H1 (cell line): Measurements from ENCODE around the gene GMEB1. TPM values are rescaled to one million over a fixed set of nuclear protein-coding genes. Genes with fewer than 3 reads are reported as not detected.

Experiments used
- CTCF ChIA-PET: fragments of 300-600 bp; sonication (Branson Sonifier 250); formaldehyde crosslinking; loops from one replicate; lab custom pipeline; 2021; ENCODE audit not compliant: partially characterized antibody; lab: Charles Lee
- POLR2A ChIA-PET: fragments of 300-600 bp; sonication (Branson Sonifier 250); formaldehyde crosslinking; loops from one replicate; lab custom pipeline; 2021; ENCODE audit warnings: inconsistent platforms; ENCODE audit not compliant: partially characterized antibody; lab: Charles Lee
- DNase-seq, 2 experiments: peaks; one replicate each; pipeline versions ENCODE4 v3.0.0 to v3.0.0-alpha.2; 2010 to 2022; ENCODE audit warnings: low spot score in 2 of 2, low read depth in 1 of 2, mixed read lengths in 1 of 2
- FAIRE-seq: peaks from 2 replicates; lab custom pipeline; 2011; peaks lifted over from hg19 to GRCh38; lab: Jason Lieb, UNC
- H2AFZ ChIP-seq: 2 replicates; pipeline ENCODE4 v1.8.1; 2012; ENCODE audit warnings: low read length, inconsistent platforms
- H2AK5ac ChIP-seq: 2 replicates; pipeline ENCODE4 v1.6.1; 2013; ENCODE audit warnings: low read depth, low read length
- H2BK120ac ChIP-seq: replicated peaks from 2 replicates; pipeline ENCODE3; 2013; ENCODE audit warnings: low read depth, low read length, inconsistent platforms
- H2BK12ac ChIP-seq: 2 replicates; pipeline ENCODE4 v1.6.1; 2013; ENCODE audit warnings: low read depth, low read length
- H2BK15ac ChIP-seq: 2 replicates; pipeline ENCODE4 v1.6.1; 2013; ENCODE audit warnings: low read length
- H2BK20ac ChIP-seq: 2 replicates; pipeline ENCODE4 v1.6.1; 2013; ENCODE audit warnings: low read length
- H2BK5ac ChIP-seq: 2 replicates; pipeline ENCODE4 v1.6.1; 2013; ENCODE audit warnings: low read depth, low read length
- H3K14ac ChIP-seq: 2 replicates; pipeline ENCODE4 v1.6.1; 2013; ENCODE audit warnings: inconsistent platforms; ENCODE audit not compliant: insufficient read length
- H3K18ac ChIP-seq: 2 replicates; pipeline ENCODE4 v1.6.1; 2013; ENCODE audit warnings: low read length; ENCODE audit errors: extremely low read depth
- H3K23ac ChIP-seq: 2 replicates; pipeline ENCODE4 v1.6.1; 2013; ENCODE audit warnings: inconsistent platforms; ENCODE audit not compliant: insufficient read length
- H3K23me2 ChIP-seq: 2 replicates; pipeline ENCODE4 v1.6.1; 2013; ENCODE audit warnings: low read depth, low read length
- H3K27ac ChIP-seq: 2 replicates; pipeline ENCODE4 v1.6.1; 2011; ENCODE audit warnings: low read depth, low read length, inconsistent platforms
- H3K27me3 ChIP-seq, 4 experiments: replicated peaks in 1 of 4; 1 replicate in 1 of 4; 2 replicates in 3 of 4; pipeline versions ENCODE4 v1.6.1 to v1.8.1; 2011 to 2013; ENCODE audit warnings: low read length in 3 of 4, mild to moderate bottlenecking in 3 of 4, inconsistent platforms in 2 of 4, mixed read lengths in 2 of 4, moderate library complexity in 1 of 4; ENCODE audit not compliant: control insufficient read depth in 3 of 4, insufficient read depth in 3 of 4; ENCODE audit errors: extremely low read depth in 1 of 4
- H3K36me3 ChIP-seq, 4 experiments: 2 replicates each; pipeline versions ENCODE4 v1.6.1 to v1.8.1; 2011 to 2013; ENCODE audit warnings: mild to moderate bottlenecking in 4 of 4, low read length in 3 of 4, moderate library complexity in 2 of 4, control low read depth in 1 of 4, inconsistent platforms in 1 of 4; ENCODE audit not compliant: insufficient read depth in 4 of 4, control insufficient read depth in 2 of 4
- H3K4ac ChIP-seq: replicated peaks from 2 replicates; pipeline ENCODE3; 2013; ENCODE audit warnings: low read length, low read depth, mixed read lengths, inconsistent platforms; ENCODE audit not compliant: insufficient read length
- H3K4me1 ChIP-seq, 4 experiments: replicated peaks in 1 of 4; 1 replicate in 1 of 4; 2 replicates in 3 of 4; pipeline versions ENCODE4 v1.6.1 to v1.8.1; 2011 to 2013; ENCODE audit warnings: low read length in 3 of 4, inconsistent platforms in 2 of 4, mixed read lengths in 1 of 4; ENCODE audit not compliant: insufficient read depth in 4 of 4, control insufficient read depth in 3 of 4
- H3K4me2 ChIP-seq, 2 experiments: 2 replicates each; pipeline versions ENCODE4 v1.6.1 to v1.8.1; 2011 to 2013; ENCODE audit warnings: low read depth in 2 of 2, low read length in 2 of 2, control low read depth in 1 of 2, inconsistent platforms in 1 of 2, mild to moderate bottlenecking in 1 of 2; ENCODE audit not compliant: insufficient read depth in 1 of 2
- H3K4me3 ChIP-seq, 4 experiments: fragments of 200-600, 300-600 bp in 1 of 4; sonication (generic), shearing (Covaris generic), sonication (Bioruptor Twin) in 1 of 4; 2 replicates each; pipeline versions ENCODE4 v1.5.1 to v1.8.1; 2011 to 2016; ENCODE audit warnings: low read length in 4 of 4, low read depth in 3 of 4, control low read depth in 2 of 4, inconsistent platforms in 2 of 4, mild to moderate bottlenecking in 2 of 4, mixed read lengths in 1 of 4, moderate library complexity in 1 of 4; ENCODE audit not compliant: insufficient read depth in 2 of 4; ENCODE audit errors: extremely low read depth in 1 of 4
- H3K56ac ChIP-seq: replicated peaks from 2 replicates; pipeline ENCODE3; 2013; ENCODE audit warnings: low read depth, mild to moderate bottlenecking, mixed read lengths, low read length, inconsistent platforms; ENCODE audit not compliant: insufficient read length
- H3K79me1 ChIP-seq: 2 replicates; pipeline ENCODE4 v1.6.1; 2013; ENCODE audit warnings: low read depth, low read length, control low read depth
- H3K79me2 ChIP-seq, 2 experiments: 2 replicates each; pipeline versions ENCODE4 v1.6.1 to v1.8.1; 2012 to 2013; ENCODE audit warnings: low read length in 2 of 2, mild to moderate bottlenecking in 2 of 2, inconsistent platforms in 1 of 2; ENCODE audit not compliant: insufficient read depth in 2 of 2, control insufficient read depth in 1 of 2
- H3K9ac ChIP-seq, 4 experiments: replicated peaks in 1 of 4; 1 replicate in 1 of 4; 2 replicates in 3 of 4; pipeline versions ENCODE4 v1.6.1 to v1.8.1; 2011 to 2013; ENCODE audit warnings: low read depth in 3 of 4, low read length in 3 of 4, control low read depth in 2 of 4, mild to moderate bottlenecking in 2 of 4, moderate library complexity in 2 of 4, inconsistent platforms in 1 of 4; ENCODE audit errors: extremely low read depth in 1 of 4
- H3K9me3 ChIP-seq, 2 experiments: 2 replicates each; pipeline versions ENCODE4 v1.6.1 to v1.8.1; 2012 to 2013; ENCODE audit warnings: mild to moderate bottlenecking in 2 of 2, moderate library complexity in 2 of 2, control low read depth in 1 of 2, inconsistent platforms in 1 of 2, low read depth in 1 of 2, low read length in 1 of 2, mixed read lengths in 1 of 2; ENCODE audit not compliant: insufficient read depth in 2 of 2
- H4K20me1 ChIP-seq, 2 experiments: replicated peaks in 1 of 2; 2 replicates each; pipeline versions ENCODE3 to v1.8.1; 2011 to 2013; ENCODE audit warnings: inconsistent platforms in 2 of 2, low read length in 2 of 2, mild to moderate bottlenecking in 1 of 2; ENCODE audit not compliant: insufficient read depth in 2 of 2, control insufficient read depth in 1 of 2
- H4K5ac ChIP-seq: 2 replicates; pipeline ENCODE4 v1.6.1; 2013; ENCODE audit warnings: low read length, low read depth, mixed read lengths, inconsistent platforms; ENCODE audit not compliant: insufficient read length
- H4K8ac ChIP-seq: 2 replicates; pipeline ENCODE4 v1.8.0; 2013; ENCODE audit warnings: mild to moderate bottlenecking, moderate library complexity, low read length, inconsistent platforms; ENCODE audit not compliant: insufficient read depth; ENCODE audit errors: extremely low read depth
- H4K91ac ChIP-seq: replicated peaks from 2 replicates; pipeline ENCODE3; 2013; ENCODE audit warnings: low read length, mixed read lengths, inconsistent platforms; ENCODE audit not compliant: insufficient read length
- MAX ChIP-seq: IDR thresholded peaks from 2 replicates; pipeline ENCODE4 v1.6.1; 2012; ENCODE audit warnings: inconsistent platforms
- POU5F1 ChIP-seq: IDR thresholded peaks from 2 replicates; pipeline ENCODE4 v1.6.1; 2011; ENCODE audit warnings: low read depth, mild to moderate bottlenecking, low read length, moderate library complexity
- WGBS, 2 experiments: shearing (Covaris generic) in 1 of 2; methylation state at CpG; one replicate each; pipeline versions ENCODE4 v1.1.6 to v1.1.7; 2013 to 2015; ENCODE audit warnings: low lambda C conversion rate in 2 of 2, mixed read lengths in 2 of 2, inconsistent platforms in 1 of 2, low coverage in 1 of 2, missing lambda C conversion rate in 1 of 2; ENCODE audit not compliant: insufficient replicate concordance in 2 of 2, insufficient coverage in 1 of 2, insufficient read length in 1 of 2; ENCODE audit errors: extremely low coverage in 1 of 2, missing lambda C conversion rate in 1 of 2; 5-methylcytosine and 5-hydroxymethylcytosine counted together
- polyA plus RNA-seq, 7 experiments: library from polyadenylated mRNA; depleted of rRNA in 3 of 7; stranded (reverse) in 5 of 7; unstranded in 2 of 7; fragments of >200 nt in 5 of 7; fragments of 200-250 nt in 2 of 7; gene quantifications; 1 replicate in 5 of 7; 2 replicates in 1 of 7; 4 replicates in 1 of 7; pipeline versions ENCODE4 v1.2.1 to v1.2.3, GENCODE V29; 2011 to 2013; ENCODE audit warnings: missing spikeins in 2 of 7, mixed read lengths in 2 of 7
- total RNA-seq: library from RNA; stranded (reverse); fragmentation: NEBNext Ultra II Directional; extraction: Animal tissue kit (Norgen Biotek cat#: 25700); gene quantifications from 2 replicates; pipeline ENCODE4 v1.2.1, GENCODE V29; 2021

GMEB1 gene
- total and polyA plus RNA-seq, 2 of the 8 experiments (the other 6 are each of a cell fraction or from before 2014, with no cell fraction given): 13.3 to 26.2 TPM

GRCh38 chr1:28684937-28685336 lies 16.4 kb downstream of the GMEB1 start:
- Histone ChIP-seq H3K9ac (no peak overlapping the region), H3K4ac (no peak overlapping the region), H2AFZ (no peak overlapping the region), H3K36me3 (peaks cover 2 to 5% (median 3%) of the 10 kb centered on the region in 4 experiments; a peak in 5 of 8 replicates), H3K79me2 (no peaks in the 10 kb centered on the region), H3K18ac (no peak overlapping the region), H3K4me2 (no peak overlapping the region), H2BK20ac (no peak overlapping the region), H3K27me3 (no peaks in the 10 kb centered on the region), H4K8ac (no peak overlapping the region), H3K79me1 (no peaks in the 10 kb centered on the region), H3K4me3 (no peak overlapping the region), H3K23ac (no peak overlapping the region), H2BK12ac (no peak overlapping the region), H2AK5ac (no peak overlapping the region), H3K56ac (no peak overlapping the region), H4K5ac (no peak overlapping the region), H3K14ac (no peak overlapping the region), H3K4me1 (no peaks in the 10 kb centered on the region), H3K27ac (no peak overlapping the region), H2BK5ac (no peak overlapping the region), H4K91ac (no peak overlapping the region), H2BK15ac (no peak overlapping the region), H2BK120ac (no peak overlapping the region), H4K20me1 (peaks cover 0 to 3% of the 10 kb centered on the region in 2 experiments), H3K23me2 (no peaks in the 10 kb centered on the region), H3K9me3 (no peaks in the 10 kb centered on the region)
- FAIRE-seq (no peak), DNase-seq (no peak)
- 92% methylated on average over 4 of the region's 4 CpGs; no CpG with 5 or more reads in 1 of the 2 experiments for WGBS, 2 experiments
- ChIA-PET CTCF (no interaction called here), POLR2A (interaction anchor here (0.6 to 4.6 kb wide), 7 partner anchors 16 to 264 kb away, joined by 3 to 14 read pairs (median 4); partner anchors contain the start of genes GMEB1 and RNU11)
- TF ChIP-seq POU5F1 (no peak), MAX (no peak)
